ENCODE data around the gene STARD8.

Gene STARD8

GRCh38 chrX:68669094-68669860, 21.8 kb downstream of the STARD8 start:
- no peak overlapping the region for H3K27ac ChIP-seq
- H3K9ac ChIP-seq (ENCODE audit: insufficient read length), result no peak overlapping the region
- no peak overlapping the region for H3K4me3 ChIP-seq
- DNase-seq (ENCODE audit: low read depth, low spot score), result no peak
- TF ChIP-seq EZH2 (IDR thresholded peaks at IDR 0.05) (no peak), FOXP2 (optimal IDR thresholded peaks at IDR 0.05; ENCODE audit: control extremely low read depth, extremely low read length, insufficient read depth) (no peak), POLR2AphosphoS5 (IDR thresholded peaks at IDR 0.05; ENCODE audit: borderline replicate concordance, low read depth, low read length) (no peak)
- no peaks in the 10 kb centered on the region for H3K36me3 ChIP-seq (ENCODE audit: insufficient read depth, low read length)
- no peaks in the 10 kb centered on the region for H3K9me3 ChIP-seq (ENCODE audit: low read depth, low read length)

GRCh38 chrX:68669871-68670270, 22.4 kb downstream of the STARD8 start:
- H3K36me3 ChIP-seq (ENCODE audit: insufficient read depth, low read length), result no peaks in the 10 kb centered on the region
- no peak overlapping the region for H3K4me3 ChIP-seq
- no peaks in the 10 kb centered on the region for H3K9me3 ChIP-seq (ENCODE audit: low read depth, low read length)
- TF ChIP-seq FOXP2 (optimal IDR thresholded peaks at IDR 0.05; ENCODE audit: control extremely low read depth, extremely low read length, insufficient read depth) (no peak), POLR2AphosphoS5 (IDR thresholded peaks at IDR 0.05; ENCODE audit: borderline replicate concordance, low read depth, low read length) (no peak), EZH2 (IDR thresholded peaks at IDR 0.05) (no peak)
- no peak for DNase-seq (ENCODE audit: low read depth, low spot score)
- H3K9ac ChIP-seq (ENCODE audit: insufficient read length), result no peak overlapping the region
- no peak overlapping the region for H3K27ac ChIP-seq

GRCh38 chrX:68671221-68671620, 23.8 kb downstream of the STARD8 start:
- no peaks in the 10 kb centered on the region for H3K36me3 ChIP-seq (ENCODE audit: insufficient read depth, low read length)
- H3K4me3 ChIP-seq, result no peak overlapping the region
- H3K9me3 ChIP-seq (ENCODE audit: low read depth, low read length), result no peaks in the 10 kb centered on the region
- H3K27ac ChIP-seq, result no peak overlapping the region
- H3K9ac ChIP-seq (ENCODE audit: insufficient read length), result no peak overlapping the region
- TF ChIP-seq POLR2AphosphoS5 (IDR thresholded peaks at IDR 0.05; ENCODE audit: borderline replicate concordance, low read depth, low read length), result no peak
- TF ChIP-seq FOXP2 (optimal IDR thresholded peaks at IDR 0.05; ENCODE audit: control extremely low read depth, extremely low read length, insufficient read depth), result no peak
- TF ChIP-seq EZH2 (IDR thresholded peaks at IDR 0.05), result no peak
- DNase-seq (ENCODE audit: low read depth, low spot score), result no peak

DNA sequence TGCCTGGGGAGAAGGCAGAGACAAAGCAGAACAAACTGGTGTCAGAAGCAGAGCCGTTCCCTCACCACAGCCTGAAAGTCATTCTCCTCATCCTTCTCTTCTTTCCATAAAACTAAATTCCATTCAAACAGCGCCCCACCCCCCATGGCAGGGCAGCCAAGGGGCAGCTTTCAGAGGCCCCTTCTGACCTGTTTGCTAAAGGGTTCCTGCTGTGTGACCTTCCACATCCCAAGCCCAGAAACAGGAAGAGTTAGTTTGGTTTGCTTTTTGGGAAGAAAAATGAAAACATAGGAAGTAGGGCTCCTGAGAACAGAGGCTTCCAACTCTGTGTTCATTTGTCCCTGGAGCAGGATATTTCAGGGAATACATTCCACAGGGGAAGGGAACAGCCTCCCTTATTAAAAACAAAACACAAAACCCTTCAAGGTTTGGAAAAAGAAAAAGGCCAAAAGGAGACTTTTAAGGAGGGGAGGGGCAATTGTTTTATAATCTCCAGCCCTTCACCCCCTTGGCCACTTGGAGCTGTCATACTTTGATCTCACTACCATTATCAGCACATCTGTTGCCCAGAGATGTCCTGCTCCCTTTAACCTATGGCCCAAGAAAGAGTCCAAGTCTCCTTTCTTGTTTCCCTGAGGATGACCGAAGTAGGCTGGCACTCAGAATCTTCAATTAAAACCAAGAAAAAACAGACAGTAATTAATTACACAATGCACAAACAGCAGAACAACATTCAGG, 25.3 kb downstream of the STARD8 start:
- no peaks in the 10 kb centered on the region for H3K36me3 ChIP-seq (ENCODE audit: insufficient read depth, low read length)
- no peak for DNase-seq (ENCODE audit: low read depth, low spot score)
- no peak overlapping the region for H3K27ac ChIP-seq
- H3K4me3 ChIP-seq, result no peak overlapping the region
- no peak overlapping the region for H3K9ac ChIP-seq (ENCODE audit: insufficient read length)
- H3K9me3 ChIP-seq (ENCODE audit: low read depth, low read length), result no peaks in the 10 kb centered on the region
- TF ChIP-seq POLR2AphosphoS5 (IDR thresholded peaks at IDR 0.05; ENCODE audit: borderline replicate concordance, low read depth, low read length) (no peak), FOXP2 (optimal IDR thresholded peaks at IDR 0.05; ENCODE audit: control extremely low read depth, extremely low read length, insufficient read depth) (no peak), EZH2 (IDR thresholded peaks at IDR 0.05) (no peak)

- Histone ChIP-seq H3K27ac (no peak overlapping the region), H3K4me3 (no peak overlapping the region), H3K9me3 (ENCODE audit: low read depth, low read length) (no peaks in the 10 kb centered on the region), H3K36me3 (ENCODE audit: insufficient read depth, low read length) (no peaks in the 10 kb centered on the region), H3K9ac (ENCODE audit: insufficient read length) (no peak overlapping the region)
- DNase-seq (ENCODE audit: low read depth, low spot score), result no peak
- TF ChIP-seq EZH2 (IDR thresholded peaks at IDR 0.05) (no peak), FOXP2 (optimal IDR thresholded peaks at IDR 0.05; ENCODE audit: control extremely low read depth, extremely low read length, insufficient read depth) (no peak), POLR2AphosphoS5 (IDR thresholded peaks at IDR 0.05; ENCODE audit: borderline replicate concordance, low read depth, low read length) (no peak)
These were observed 28.1 kb downstream of the STARD8 start for GRCh38 chrX:68675571-68675970.

- no peak for DNase-seq (ENCODE audit: low read depth, low spot score)
- H3K36me3 ChIP-seq (ENCODE audit: insufficient read depth, low read length), result no peaks in the 10 kb centered on the region
- H3K27ac ChIP-seq, result no peak overlapping the region
- no peaks in the 10 kb centered on the region for H3K9me3 ChIP-seq (ENCODE audit: low read depth, low read length)
- no peak overlapping the region for H3K4me3 ChIP-seq
- no peak overlapping the region for H3K9ac ChIP-seq (ENCODE audit: insufficient read length)
- TF ChIP-seq POLR2AphosphoS5 (IDR thresholded peaks at IDR 0.05; ENCODE audit: borderline replicate concordance, low read depth, low read length), result no peak
- no peak for TF ChIP-seq EZH2 (IDR thresholded peaks at IDR 0.05)
- no peak for TF ChIP-seq FOXP2 (optimal IDR thresholded peaks at IDR 0.05; ENCODE audit: control extremely low read depth, extremely low read length, insufficient read depth)
These were observed 28.9 kb downstream of the STARD8 start for GRCh38 chrX:68676335-68676734.

- H3K27ac ChIP-seq, result no peak overlapping the region
- TF ChIP-seq POLR2AphosphoS5 (IDR thresholded peaks at IDR 0.05; ENCODE audit: borderline replicate concordance, low read depth, low read length), result no peak
- no peak for TF ChIP-seq FOXP2 (optimal IDR thresholded peaks at IDR 0.05; ENCODE audit: control extremely low read depth, extremely low read length, insufficient read depth)
- TF ChIP-seq EZH2 (IDR thresholded peaks at IDR 0.05), result no peak
- H3K36me3 ChIP-seq (ENCODE audit: insufficient read depth, low read length), result no peaks in the 10 kb centered on the region
- H3K9ac ChIP-seq (ENCODE audit: insufficient read length), result no peak overlapping the region
- no peak for DNase-seq (ENCODE audit: low read depth, low spot score)
- H3K4me3 ChIP-seq, result no peak overlapping the region
- H3K9me3 ChIP-seq (ENCODE audit: low read depth, low read length), result no peaks in the 10 kb centered on the region
These were observed 30.5 kb downstream of the STARD8 start for GRCh38 chrX:68677998-68678397.

DNA sequence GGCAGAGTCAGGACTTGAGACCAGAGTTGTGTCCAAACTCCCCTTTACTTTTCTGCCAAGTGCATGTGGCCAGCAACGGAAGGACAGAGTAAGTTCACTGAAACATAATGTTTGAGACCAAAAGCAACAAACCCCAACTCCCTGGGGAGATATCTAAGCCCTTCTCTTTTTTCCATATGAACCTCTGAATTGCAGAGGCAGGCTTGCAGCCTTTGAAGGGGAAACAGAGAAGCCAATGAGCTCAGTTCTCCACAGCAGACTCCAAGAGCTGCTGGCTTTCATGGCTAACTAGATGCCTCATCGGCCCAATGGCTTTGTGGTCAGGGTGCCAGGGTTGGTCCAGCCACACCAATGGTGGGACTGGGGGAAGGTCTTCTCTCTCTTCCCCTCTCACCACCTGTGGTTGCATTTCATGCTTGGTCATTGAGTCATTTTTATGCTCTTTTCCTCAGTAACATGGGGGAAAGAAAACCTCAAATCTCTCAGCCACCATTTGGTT, 34.0 kb downstream of the STARD8 start:
- Histone ChIP-seq H3K27ac (no peak overlapping the region), H3K36me3 (ENCODE audit: insufficient read depth, low read length) (no peaks in the 10 kb centered on the region), H3K9me3 (ENCODE audit: low read depth, low read length) (no peaks in the 10 kb centered on the region), H3K9ac (ENCODE audit: insufficient read length) (no peak overlapping the region), H3K4me3 (no peak overlapping the region)
- TF ChIP-seq FOXP2 (optimal IDR thresholded peaks at IDR 0.05; ENCODE audit: control extremely low read depth, extremely low read length, insufficient read depth) (no peak), POLR2AphosphoS5 (IDR thresholded peaks at IDR 0.05; ENCODE audit: borderline replicate concordance, low read depth, low read length) (no peak), EZH2 (IDR thresholded peaks at IDR 0.05) (no peak)
- no peak for DNase-seq (ENCODE audit: low read depth, low spot score)
